Measurements from ENCODE around the gene FMNL2.

- TF ChIP-seq POLR2A (IDR thresholded peaks at IDR 0.05; ENCODE audit: low read length) (no peak), GATA1 (IDR thresholded peaks at IDR 0.05; ENCODE audit: low read depth, low read length) (no peak)
These were observed 41.4 kb downstream of the FMNL2 start for GRCh38 chr2:152376385-152376784.

All from erythroblast (primary cell).